GM12878 (cell line): ENCODE results near the gene STAC2. TPM values are rescaled to one million over a fixed set of nuclear protein-coding genes. Genes with fewer than 3 reads are reported as not detected.

Experiments used
- ATAC-seq: fragments of 200-7000 bp; cut with Tn5 transposase; 3 replicates; pipeline ENCODE4 v1.9.1; 2020; ENCODE audit warnings: mild to moderate bottlenecking, moderate library complexity
- BruUV-seq: library from RNA; stranded (reverse); fragments of 400-500 nt; replicated peaks from 2 replicates; lab custom pipeline; 2021; lab: Mats Ljungman, UMichigan
- CTCF ChIA-PET: fragments of 300-600 bp; sonication (Branson Sonifier 250); formaldehyde crosslinking; extraction: SDS; loops from one replicate; lab custom pipeline; 2021; ENCODE audit warnings: inconsistent platforms; lab: Yijun Ruan, JAX
- POLR2A ChIA-PET: fragments of 350-600 bp; formaldehyde crosslinking; extraction: SDS; loops from one replicate; lab custom pipeline; 2021; ENCODE audit warnings: inconsistent platforms; lab: Charles Lee
- RAD21 ChIA-PET: fragments of 300-600 bp; sonication (Branson Sonifier 250); formaldehyde crosslinking; loops from one replicate; lab custom pipeline; 2023; ENCODE audit warnings: antibody characterized with exemption; ENCODE audit not compliant: unreplicated experiment; lab: Charles Lee
- SMC1A ChIA-PET: fragments of 300-600 bp; sonication (Branson Sonifier 250); formaldehyde crosslinking; loops from one replicate; lab custom pipeline; 2023; ENCODE audit not compliant: unreplicated experiment, uncharacterized antibody; lab: Charles Lee
- DNase-seq: peaks from one replicate; pipeline ENCODE4 v3.0.0-alpha.2; 2011; ENCODE audit warnings: low read depth, low spot score
- FAIRE-seq: peaks from 3 replicates; lab custom pipeline; 2011; peaks lifted over from hg19 to GRCh38; lab: Jason Lieb, UNC
- H2AFZ ChIP-seq: 2 replicates; pipeline ENCODE4 v1.6.0; 2011; ENCODE audit warnings: low read depth, low read length, control low read depth; ENCODE audit not compliant: control insufficient read depth
- H3K27ac ChIP-seq: 2 replicates; pipeline ENCODE4 v1.5.1; 2011; ENCODE audit warnings: control low read depth; ENCODE audit not compliant: control insufficient read depth, insufficient read depth
- H3K27me3 ChIP-seq, 2 experiments: replicated peaks in 1 of 2; 2 replicates each; pipeline versions ENCODE4 v1.6.0 to v1.6.1; 2011; ENCODE audit warnings: low read length in 1 of 2; ENCODE audit not compliant: control insufficient read depth in 2 of 2, insufficient read depth in 2 of 2
- H3K36me3 ChIP-seq, 2 experiments: 2 replicates each; pipeline ENCODE4 v1.5.1; 2011; ENCODE audit warnings: low read length in 1 of 2; ENCODE audit not compliant: control insufficient read depth in 2 of 2, insufficient read depth in 2 of 2
- H3K4me1 ChIP-seq: 2 replicates; pipeline ENCODE4 v1.6.1; 2011; ENCODE audit warnings: mild to moderate bottlenecking, low read length, moderate library complexity, mixed read lengths; ENCODE audit not compliant: control insufficient read depth, insufficient read depth
- H3K4me2 ChIP-seq: 2 replicates; pipeline ENCODE4 v1.6.0; 2011; ENCODE audit warnings: control low read depth; ENCODE audit not compliant: control insufficient read depth, insufficient read depth
- H3K4me3 ChIP-seq: fragments of 200-600 bp; sonication (generic); 2 replicates; pipeline ENCODE4 v1.5.1; 2016
- H3K79me2 ChIP-seq: 2 replicates; pipeline ENCODE4 v1.6.0; 2011; ENCODE audit warnings: low read length; ENCODE audit not compliant: control insufficient read depth, insufficient read depth
- H3K9ac ChIP-seq: 2 replicates; pipeline ENCODE4 v1.8.0; 2011; ENCODE audit warnings: low read length, control low read depth, mixed read lengths; ENCODE audit not compliant: control insufficient read depth, insufficient read depth
- H3K9me3 ChIP-seq: replicated peaks from 3 replicates; pipeline ENCODE4 v1.5.1; 2011; ENCODE audit warnings: mild to moderate bottlenecking, low read length; ENCODE audit not compliant: control insufficient read depth, insufficient read depth
- H4K20me1 ChIP-seq: 2 replicates; pipeline ENCODE4 v1.6.0; 2011; ENCODE audit not compliant: control insufficient read depth, insufficient read depth
- BHLHE40 ChIP-seq, 2 experiments: fragments of 450-650 bp in 1 of 2; IDR thresholded peaks; 2 replicates each; pipeline ENCODE4 v1.6.1; 2011 to 2017; ENCODE audit warnings: low read depth in 2 of 2, borderline replicate concordance in 1 of 2, improper control_type of control experiment in 1 of 2, low read length in 1 of 2, mild to moderate bottlenecking in 1 of 2
- CEBPZ ChIP-seq: fragments of 150-350 bp; IDR thresholded peaks from 2 replicates; pipeline ENCODE4 v1.6.1; 2016; ENCODE audit warnings: low read depth, low read length
- E2F4 ChIP-seq: IDR thresholded peaks from 2 replicates; pipeline ENCODE4 v1.6.1; 2012; ENCODE audit warnings: low read depth, low read length, improper control_type of control experiment
- JUNB ChIP-seq: IDR thresholded peaks from 2 replicates; pipeline ENCODE4 v1.6.1; 2016; ENCODE audit warnings: antibody characterized with exemption, mild to moderate bottlenecking
- KLF5 ChIP-seq: fragments of 450-650 bp; IDR thresholded peaks from 2 replicates; pipeline ENCODE4 v1.6.1; 2014; ENCODE audit warnings: mild to moderate bottlenecking; ENCODE audit not compliant: partially characterized antibody
- PML ChIP-seq: IDR thresholded peaks from 2 replicates; pipeline ENCODE4 v1.6.1; 2012; ENCODE audit warnings: low read length, inconsistent platforms
- RELA ChIP-seq: fragments of 450-650 bp; IDR thresholded peaks from 2 replicates; pipeline ENCODE4 v1.8.0; 2014; ENCODE audit warnings: borderline replicate concordance; ENCODE audit not compliant: partially characterized antibody
- SREBF2 ChIP-seq: IDR thresholded peaks from 2 replicates; pipeline ENCODE4 v1.6.1; 2012; ENCODE audit warnings: mild to moderate bottlenecking, low read length
- TAF1 ChIP-seq: IDR thresholded peaks from 2 replicates; pipeline ENCODE4 v1.6.1; 2011; ENCODE audit warnings: mild to moderate bottlenecking, low read depth, low read length, borderline replicate concordance
- USF1 ChIP-seq: IDR thresholded peaks from 2 replicates; pipeline ENCODE4 v1.6.1; 2011; ENCODE audit warnings: borderline replicate concordance, low read depth, mild to moderate bottlenecking, moderate library complexity, mixed read lengths, low read length; ENCODE audit not compliant: insufficient read depth; ENCODE audit errors: extremely low read length
- WRNIP1 ChIP-seq: IDR thresholded peaks from 2 replicates; pipeline ENCODE4 v1.6.1; 2011; ENCODE audit warnings: low read depth, low read length, improper control_type of control experiment, borderline replicate concordance
- ZBTB33 ChIP-seq: fragments of 450-650 bp; IDR thresholded peaks from 2 replicates; pipeline ENCODE4 v1.6.1; 2017; ENCODE audit warnings: mild to moderate bottlenecking
- WGBS: methylation state at CpG from one replicate; pipeline ENCODE4 v1.1.6; 2016; ENCODE audit warnings: low lambda C conversion rate; ENCODE audit not compliant: insufficient replicate concordance, insufficient coverage; ENCODE audit errors: missing lambda C conversion rate; 5-methylcytosine and 5-hydroxymethylcytosine counted together
- in situ Hi-C: fragments of 300-500 bp; cut with MboI; formaldehyde crosslinking; loops from 9 replicates; pipeline ENCODE4 v1.14.3; 2018; ENCODE audit warnings: mixed read lengths
- intact Hi-C: fragments of 100-400 bp; cut with micrococcal nuclease; formaldehyde crosslinking; loops from one replicate; pipeline ENCODE4 v1.14.2; 2022; ENCODE audit not compliant: unreplicated experiment
- polyA plus RNA-seq, 11 experiments: library from polyadenylated mRNA; depleted of rRNA in 4 of 11; unstranded in 6 of 11; stranded (reverse) in 5 of 11; fragments of >200 nt; fragmentation: Nextera tagmentation in 4 of 11; fragmentation: Illumina TruSeq in 1 of 11; extraction: Ambion mirVana in 4 of 11; extraction: Trizol in 1 of 11; gene quantifications; 1 replicate in 1 of 11; 2 replicates in 10 of 11; pipeline versions ENCODE4 v1.2.1 to v1.2.3, GENCODE V29; 2011 to 2016; ENCODE audit warnings: inconsistent platforms in 2 of 11, missing spikeins in 2 of 11, low read depth in 1 of 11
- total RNA-seq, 4 experiments: library from RNA; depleted of rRNA in 3 of 4; stranded (reverse); fragments of >200 nt in 3 of 4; fragmentation: Illumina TruSeq in 1 of 4; extraction: Trizol in 1 of 4; gene quantifications; 2 replicates each; pipeline versions ENCODE4 v1.2.1 to v1.2.3, GENCODE V29; 2013 to 2021

STAC2 gene
- total and polyA plus RNA-seq, 10 of the 15 experiments (the other 5 are each of a cell fraction or from before 2014, with no cell fraction given) = 0.04 TPM; not detected in 9

- no peak for TF ChIP-seq WRNIP1
These were observed 6.8 kb downstream of the STAC2 start (continued) for GRCh38 chr17:39218906-39219305.

- peaks cover 0 to under 1% of the 10 kb centered on the region in 2 experiments; a peak in 1 of 4 replicates for H3K27me3 ChIP-seq
- H3K36me3 ChIP-seq = no peaks in the 10 kb centered on the region
- H3K9me3 ChIP-seq = no peaks in the 10 kb centered on the region
- WGBS = 14% methylated on average over 19 of the region's 24 CpGs
- no peaks in the 10 kb centered on the region for H4K20me1 ChIP-seq
- ATAC-seq = no peak
- FAIRE-seq = no peak
- H3K4me3 ChIP-seq = no peak overlapping the region
- DNase-seq = no peak
- RAD21 ChIA-PET = no interaction called here
- in situ Hi-C loops = no loop called here
- SMC1A ChIA-PET = no interaction called here
- no peak overlapping the region for H2AFZ ChIP-seq
- H3K9ac ChIP-seq = no peak overlapping the region
- POLR2A ChIA-PET = no interaction called here
- intact Hi-C loops = no loop called here
- no peak overlapping the region for H3K4me2 ChIP-seq
- CTCF ChIA-PET = interaction anchor here (0.7 to 1.0 kb wide), 4 partner anchors 13 to 124 kb away, joined by 3 to 4 read pairs (median 3); no protein-coding TSS in a partner anchor
- no peaks in the 10 kb centered on the region for H3K79me2 ChIP-seq
- no peak overlapping the region for H3K27ac ChIP-seq
- no TSS peak for BruUV-seq
- H3K4me1 ChIP-seq = no peaks in the 10 kb centered on the region
- TF ChIP-seq BHLHE40 (IDR thresholded peaks at IDR 0.05; ENCODE audit: borderline replicate concordance in 1 of 2, low read depth in 2 of 2, low read length in 1 of 2) (no peak), PML (no peak), TAF1 (no peak), ZBTB33 (no peak), RELA (no peak), CEBPZ (no peak), JUNB (no peak), SREBF2 (no peak), KLF5 (no peak), USF1 (no peak), E2F4 (no peak)
These were observed 7.9 kb downstream of the STAC2 start for GRCh38 chr17:39217734-39218369.
